GM13977 (cell line): Measurements from ENCODE around the gene C19orf25.

Experiments used
- DNase-seq: peaks from one replicate; pipeline ENCODE4 v3.0.0; 2012; ENCODE audit warnings: low spot score
- in situ Hi-C: fragments of 300-500 bp; cut with MboI; formaldehyde crosslinking; loops from one replicate; pipeline ENCODE4 v1.12.0; 2022; ENCODE audit warnings: low sequenced_read_pairs, low pct_unique_long_range_greater_than_20kb, mixed read lengths, inconsistent platforms; ENCODE audit not compliant: unreplicated experiment
- TF ChIP-seq, protein P1 (sequence below): IDR thresholded peaks from 2 replicates; pipeline ENCODE4 v1.5.1; 2012; ENCODE audit warnings: mild to moderate bottlenecking, control low read depth; ENCODE audit not compliant: insufficient read depth; ENCODE audit errors: extremely low read depth, missing control alignments

The C19orf25 gene

GRCh38 chr19:1435378-1435989 lies 43.5 kb downstream of the C19orf25 start:
- DNase-seq, result no peak
- TF ChIP-seq, protein P1, sequence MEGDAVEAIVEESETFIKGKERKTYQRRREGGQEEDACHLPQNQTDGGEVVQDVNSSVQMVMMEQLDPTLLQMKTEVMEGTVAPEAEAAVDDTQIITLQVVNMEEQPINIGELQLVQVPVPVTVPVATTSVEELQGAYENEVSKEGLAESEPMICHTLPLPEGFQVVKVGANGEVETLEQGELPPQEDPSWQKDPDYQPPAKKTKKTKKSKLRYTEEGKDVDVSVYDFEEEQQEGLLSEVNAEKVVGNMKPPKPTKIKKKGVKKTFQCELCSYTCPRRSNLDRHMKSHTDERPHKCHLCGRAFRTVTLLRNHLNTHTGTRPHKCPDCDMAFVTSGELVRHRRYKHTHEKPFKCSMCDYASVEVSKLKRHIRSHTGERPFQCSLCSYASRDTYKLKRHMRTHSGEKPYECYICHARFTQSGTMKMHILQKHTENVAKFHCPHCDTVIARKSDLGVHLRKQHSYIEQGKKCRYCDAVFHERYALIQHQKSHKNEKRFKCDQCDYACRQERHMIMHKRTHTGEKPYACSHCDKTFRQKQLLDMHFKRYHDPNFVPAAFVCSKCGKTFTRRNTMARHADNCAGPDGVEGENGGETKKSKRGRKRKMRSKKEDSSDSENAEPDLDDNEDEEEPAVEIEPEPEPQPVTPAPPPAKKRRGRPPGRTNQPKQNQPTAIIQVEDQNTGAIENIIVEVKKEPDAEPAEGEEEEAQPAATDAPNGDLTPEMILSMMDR, result no peak
- in situ Hi-C loops, result no loop called here

GRCh38 chr19:1434577-1435060 lies 44.4 kb downstream of the C19orf25 start:
- TF ChIP-seq, protein P1, result no peak
- in situ Hi-C loops, result no loop called here

GRCh38 chr19:1434040-1434366 lies 45.0 kb downstream of the C19orf25 start:
- no peak for DNase-seq
- TF ChIP-seq, protein P1, result no peak
- in situ Hi-C loops, result no loop called here

More at GRCh38 chr19:1434577-1435060, 44.4 kb downstream of the C19orf25 start:
- DNase-seq, result no peak

- DNase-seq, result no peak
- TF ChIP-seq, protein P1, result no peak
- in situ Hi-C loops, result no loop called here
Observed at GRCh38 chr19:1433119-1434039, 45.6 kb downstream of the C19orf25 start.

- DNase-seq, result no peak
- in situ Hi-C loops, result no loop called here
- TF ChIP-seq, protein P1, result no peak
Observed at GRCh38 chr19:1432507-1432887, 46.5 kb downstream of the C19orf25 start.

DNA sequence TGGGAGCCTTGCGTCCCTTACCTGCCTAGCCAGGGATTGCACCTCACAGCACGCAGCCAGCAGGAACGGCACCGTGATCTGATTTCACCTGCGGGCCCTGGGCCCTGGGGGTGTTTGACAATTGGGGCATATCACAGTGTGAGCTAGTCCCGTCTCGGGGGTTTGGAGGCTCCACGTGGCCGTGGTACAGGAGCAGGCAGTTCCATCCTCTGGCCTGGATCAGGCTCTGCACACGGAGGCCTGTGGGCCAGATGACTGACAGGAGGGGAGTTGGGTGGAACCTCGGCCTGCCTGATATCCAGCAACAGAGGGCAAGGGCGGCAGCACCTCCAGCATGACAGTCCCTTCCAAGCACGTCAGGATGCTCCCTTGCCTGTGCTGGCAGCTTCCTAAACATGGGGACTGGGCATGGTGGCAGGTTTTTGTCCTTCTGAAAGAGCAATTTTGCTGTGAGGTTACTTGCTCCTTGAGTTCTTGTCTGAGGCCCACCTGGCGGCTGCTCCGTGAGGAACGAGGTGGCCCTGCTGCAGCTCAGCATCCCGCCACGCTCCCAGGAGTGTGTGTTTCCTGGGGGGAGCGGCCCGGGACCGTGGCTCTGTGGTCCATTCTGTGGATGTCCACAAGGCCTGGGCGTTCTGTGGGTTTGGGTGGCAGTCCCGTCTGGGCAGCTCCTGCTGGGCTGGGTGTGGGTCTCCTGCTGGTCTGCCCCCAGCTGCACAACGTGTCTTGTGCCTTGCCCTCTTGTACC lies 47.1 kb downstream of the C19orf25 start:
- in situ Hi-C loops, result no loop called here
- TF ChIP-seq, protein P1, result no peak
- no peak for DNase-seq
